Loucy (cell line): Measurements from ENCODE around the gene SMARCB1.

ENCODE experiments used
- H2AFZ ChIP-seq: fragments of 200-600 bp; sonication (generic); 2 replicates; pipeline ENCODE4 v1.6.0; 2016; ENCODE audit warnings: antibody characterized with exemption, mild to moderate bottlenecking, low read length, moderate library complexity
- H3F3A ChIP-seq: fragments of 200-600 bp; 2 replicates; pipeline ENCODE4 v1.6.0; 2016; ENCODE audit warnings: antibody characterized with exemption, low read depth, mild to moderate bottlenecking
- H3K27me3 ChIP-seq: fragments of 200-600 bp; sonication (generic); 2 replicates; pipeline ENCODE4 v1.6.1; 2014; ENCODE audit warnings: low read length, mild to moderate bottlenecking; ENCODE audit not compliant: insufficient read depth, poor library complexity, severe bottlenecking
- H3K36me3 ChIP-seq: fragments of 200-600 bp; sonication (generic); 2 replicates; pipeline ENCODE4 v1.6.1; 2016; ENCODE audit warnings: low read length; ENCODE audit not compliant: insufficient read depth
- H3K4me1 ChIP-seq: fragments of 200-600 bp; sonication (generic); 2 replicates; pipeline ENCODE4 v1.5.1; 2014; ENCODE audit warnings: low read length, mild to moderate bottlenecking; ENCODE audit not compliant: insufficient read depth, poor library complexity, severe bottlenecking
- H3K4me2 ChIP-seq: fragments of 200-600 bp; sonication (generic); 2 replicates; pipeline ENCODE4 v1.6.0; 2014; ENCODE audit warnings: antibody characterized with exemption, low read length, low read depth, mild to moderate bottlenecking; ENCODE audit not compliant: poor library complexity, severe bottlenecking
- H3K4me3 ChIP-seq: fragments of 200-600 bp; sonication (generic); 2 replicates; pipeline ENCODE4 v1.5.1; 2014; ENCODE audit warnings: low read length, mild to moderate bottlenecking, mixed read lengths; ENCODE audit not compliant: poor library complexity, severe bottlenecking
- H3K79me2 ChIP-seq: fragments of 200-600 bp; sonication (generic); 2 replicates; pipeline ENCODE4 v1.6.1; 2014; ENCODE audit warnings: low read length; ENCODE audit not compliant: insufficient read depth
- H3K9ac ChIP-seq: fragments of 200-600 bp; sonication (generic); 2 replicates; pipeline ENCODE4 v1.6.0; 2014; ENCODE audit warnings: mild to moderate bottlenecking, low read depth, low read length, moderate library complexity; ENCODE audit not compliant: poor library complexity, severe bottlenecking
- H3K9me2 ChIP-seq: fragments of 200-600 bp; sonication (generic); replicated peaks from 2 replicates; pipeline ENCODE4 v1.6.1; 2016; ENCODE audit warnings: low read depth, low read length, mixed read lengths
- H3K9me3 ChIP-seq: fragments of 200-600 bp; sonication (generic); 2 replicates; pipeline ENCODE4 v1.6.1; 2014; ENCODE audit warnings: mild to moderate bottlenecking, antibody characterized with exemption, low read length, low read depth; ENCODE audit not compliant: insufficient read depth
- H4K20me1 ChIP-seq: fragments of 200-600 bp; sonication (generic); 2 replicates; pipeline ENCODE4 v1.6.0; 2014; ENCODE audit warnings: antibody characterized with exemption, low read length, mild to moderate bottlenecking; ENCODE audit not compliant: insufficient read depth, poor library complexity, severe bottlenecking
- EZH2phosphoT487 ChIP-seq: fragments of 200-600 bp; IDR thresholded peaks from 2 replicates; pipeline ENCODE4 v1.6.1; 2018; ENCODE audit warnings: antibody characterized with exemption, mild to moderate bottlenecking, moderate library complexity, borderline replicate concordance
- TF ChIP-seq, protein P1 (sequence below): fragments of 200-600 bp; sonication (generic); conservative IDR thresholded peaks from 2 replicates; pipeline ENCODE4 v1.5.1; 2014; ENCODE audit warnings: mild to moderate bottlenecking, antibody characterized with exemption, low read length

The SMARCB1 gene

DNA sequence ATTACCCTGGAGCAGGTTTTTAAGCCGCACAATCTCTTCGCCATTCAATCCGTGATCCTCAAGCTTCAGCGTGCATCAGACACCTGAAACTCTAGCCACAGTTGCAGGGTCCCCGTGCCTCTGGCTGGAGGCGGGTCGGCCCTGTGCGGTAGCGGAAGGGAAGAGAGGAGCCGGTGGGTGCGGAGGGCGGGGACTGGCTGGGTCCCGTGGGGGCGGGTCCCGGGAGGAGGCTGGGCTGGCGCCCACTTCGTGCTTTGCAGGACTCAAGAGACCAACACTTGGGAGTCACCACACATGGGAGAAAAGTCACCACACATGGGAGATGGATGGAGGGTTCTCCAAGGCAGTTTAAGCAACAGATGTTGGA, 23.2 kb upstream of the SMARCB1 start:
- Histone ChIP-seq H3K4me3 (peak overlapping the region; percentile 41), H2AFZ (no peak overlapping the region), H3K9ac (peak overlapping the region; percentile 54), H3K27me3 (no peaks in the 10 kb centered on the region), H4K20me1 (no peaks in the 10 kb centered on the region), H3K36me3 (no peaks in the 10 kb centered on the region), H3K9me3 (no peaks in the 10 kb centered on the region), H3K4me1 (peaks cover 27% of the 10 kb centered on the region), H3K9me2 (no peaks in the 10 kb centered on the region), H3F3A (no peaks in the 10 kb centered on the region), H3K4me2 (peak overlapping the region; percentile 52), H3K79me2 (no peaks in the 10 kb centered on the region)
- TF ChIP-seq EZH2phosphoT487 = no peak
- TF ChIP-seq, protein P1, sequence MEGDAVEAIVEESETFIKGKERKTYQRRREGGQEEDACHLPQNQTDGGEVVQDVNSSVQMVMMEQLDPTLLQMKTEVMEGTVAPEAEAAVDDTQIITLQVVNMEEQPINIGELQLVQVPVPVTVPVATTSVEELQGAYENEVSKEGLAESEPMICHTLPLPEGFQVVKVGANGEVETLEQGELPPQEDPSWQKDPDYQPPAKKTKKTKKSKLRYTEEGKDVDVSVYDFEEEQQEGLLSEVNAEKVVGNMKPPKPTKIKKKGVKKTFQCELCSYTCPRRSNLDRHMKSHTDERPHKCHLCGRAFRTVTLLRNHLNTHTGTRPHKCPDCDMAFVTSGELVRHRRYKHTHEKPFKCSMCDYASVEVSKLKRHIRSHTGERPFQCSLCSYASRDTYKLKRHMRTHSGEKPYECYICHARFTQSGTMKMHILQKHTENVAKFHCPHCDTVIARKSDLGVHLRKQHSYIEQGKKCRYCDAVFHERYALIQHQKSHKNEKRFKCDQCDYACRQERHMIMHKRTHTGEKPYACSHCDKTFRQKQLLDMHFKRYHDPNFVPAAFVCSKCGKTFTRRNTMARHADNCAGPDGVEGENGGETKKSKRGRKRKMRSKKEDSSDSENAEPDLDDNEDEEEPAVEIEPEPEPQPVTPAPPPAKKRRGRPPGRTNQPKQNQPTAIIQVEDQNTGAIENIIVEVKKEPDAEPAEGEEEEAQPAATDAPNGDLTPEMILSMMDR = no peak

DNA sequence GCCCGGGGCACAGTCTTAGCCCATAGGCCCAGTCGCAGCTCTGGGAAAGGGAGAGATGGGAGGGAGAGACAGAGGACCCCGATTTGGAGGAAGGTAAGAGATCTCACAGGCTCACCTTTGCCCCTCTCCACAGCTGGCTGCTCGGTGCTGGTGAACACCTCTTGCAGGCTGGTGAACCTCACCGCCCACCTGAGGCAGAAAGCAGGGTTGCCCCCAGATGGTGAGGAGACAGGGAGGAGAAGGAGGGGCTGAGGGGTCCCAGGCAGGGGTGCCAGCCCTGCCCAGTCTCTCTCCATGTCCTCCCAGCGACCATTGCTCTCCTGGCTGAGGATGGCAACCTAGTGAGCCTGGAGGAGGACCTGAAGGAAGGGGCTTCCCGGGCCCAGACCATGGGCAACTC, 22.8 kb upstream of the SMARCB1 start:
- Histone ChIP-seq H3K4me1 (peaks cover 27% of the 10 kb centered on the region), H3K4me3 (no peak overlapping the region), H3K4me2 (peak overlapping the region; percentile 52)

DNA sequence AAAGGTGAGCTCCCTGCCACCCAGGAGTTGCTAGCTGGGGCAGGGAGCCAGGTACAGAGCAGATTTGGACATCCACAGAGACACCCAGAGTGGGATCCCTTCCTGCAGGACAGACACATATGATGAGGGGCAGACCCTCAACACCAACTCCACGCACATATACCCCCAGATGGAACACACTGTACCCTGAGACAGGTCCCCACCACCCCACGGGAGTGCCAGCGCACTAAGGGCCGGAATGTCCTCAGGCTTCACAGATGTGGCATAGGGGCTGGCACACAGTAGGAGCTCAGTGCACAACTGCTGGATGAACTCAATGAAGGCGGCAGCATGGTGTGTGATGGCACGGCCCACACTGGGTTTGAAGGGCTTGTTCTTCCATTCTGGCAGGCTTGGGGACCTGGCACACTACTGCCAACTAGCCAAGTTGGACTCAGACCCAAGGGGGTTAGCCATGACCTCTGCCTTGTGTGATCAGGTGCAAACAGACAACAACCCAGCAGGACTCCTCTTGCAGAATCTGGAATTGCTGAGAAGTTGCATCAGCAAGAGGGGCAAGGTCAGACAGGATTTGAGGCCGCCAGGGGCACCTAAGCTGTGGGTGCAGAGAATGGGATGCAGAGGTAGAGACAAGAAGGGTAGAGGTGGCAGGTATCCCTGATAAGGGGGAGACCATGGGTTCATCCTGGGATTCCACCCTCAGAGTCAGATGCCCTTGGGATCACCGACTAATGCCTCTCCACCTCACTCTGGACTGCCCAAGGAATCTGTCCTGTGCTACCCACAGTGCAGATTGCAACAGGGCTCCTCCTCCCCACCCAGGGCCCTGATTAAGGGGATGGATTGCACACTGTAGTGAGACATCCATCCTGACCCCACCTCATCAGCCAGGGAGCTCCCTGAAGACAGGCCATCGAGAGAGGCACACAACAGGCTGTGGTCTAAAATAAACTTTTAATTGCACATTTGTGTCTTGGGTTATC, 21.6 kb upstream of the SMARCB1 start:
- Histone ChIP-seq H3K9me3 (no peaks in the 10 kb centered on the region), H3K4me3 (no peak overlapping the region), H3K79me2 (no peaks in the 10 kb centered on the region), H3K27me3 (no peaks in the 10 kb centered on the region), H3K9me2 (no peaks in the 10 kb centered on the region), H3K36me3 (no peaks in the 10 kb centered on the region), H3K9ac (no peak overlapping the region), H3K4me2 (no peak overlapping the region), H2AFZ (no peak overlapping the region), H3K4me1 (peaks cover 27% of the 10 kb centered on the region), H4K20me1 (no peaks in the 10 kb centered on the region), H3F3A (no peaks in the 10 kb centered on the region)
- TF ChIP-seq, protein P1 = no peak
- no peak for TF ChIP-seq EZH2phosphoT487

More for the DNA sequence above, 22.8 kb upstream of the SMARCB1 start:
- Histone ChIP-seq H4K20me1 (no peaks in the 10 kb centered on the region), H3K36me3 (no peaks in the 10 kb centered on the region), H3K9me2 (no peaks in the 10 kb centered on the region), H3K9ac (no peak overlapping the region), H3K79me2 (no peaks in the 10 kb centered on the region), H3K27me3 (no peaks in the 10 kb centered on the region), H3F3A (no peaks in the 10 kb centered on the region), H2AFZ (no peak overlapping the region), H3K9me3 (no peaks in the 10 kb centered on the region)
- TF ChIP-seq EZH2phosphoT487 = no peak
- TF ChIP-seq, protein P1 = no peak
